Keratinocyte (primary cell): ENCODE measurements around the gene SAG. TPM values are rescaled to one million over a fixed set of nuclear protein-coding genes. Genes with fewer than 3 reads are reported as not detected.

Source experiments
- DNase-seq: peaks from one replicate; pipeline ENCODE4 v3.0.0-alpha.2; 2011; ENCODE audit warnings: low read depth, missing footprints, low spot score
- FAIRE-seq: peaks from 2 replicates; lab custom pipeline; 2011; peaks lifted over from hg19 to GRCh38; lab: Jason Lieb, UNC
- H2AFZ ChIP-seq: 2 replicates; pipeline ENCODE4 v1.6.0; 2012; ENCODE audit warnings: low read length, control low read depth, inconsistent platforms; ENCODE audit not compliant: control insufficient read depth
- H3K27ac ChIP-seq: 2 replicates; pipeline ENCODE4 v1.5.1; 2011; ENCODE audit warnings: low read length; ENCODE audit not compliant: control insufficient read depth, insufficient read depth
- H3K27me3 ChIP-seq: 3 replicates; pipeline ENCODE4 v1.6.0; 2011; ENCODE audit warnings: low read length; ENCODE audit not compliant: control insufficient read depth, insufficient read depth; ENCODE audit errors: extremely low read depth
- H3K36me3 ChIP-seq, 2 experiments: 2 replicates in 1 of 2; 3 replicates in 1 of 2; pipeline ENCODE4 v1.5.1; 2011; ENCODE audit warnings: low read length in 2 of 2, mild to moderate bottlenecking in 1 of 2; ENCODE audit not compliant: control insufficient read depth in 2 of 2, insufficient read depth in 2 of 2; ENCODE audit errors: extremely low read depth in 1 of 2
- H3K4me1 ChIP-seq: 3 replicates; pipeline ENCODE4 v1.5.1; 2011; ENCODE audit warnings: low read length; ENCODE audit not compliant: control insufficient read depth, insufficient read depth; ENCODE audit errors: extremely low read depth
- H3K4me2 ChIP-seq: 3 replicates; pipeline ENCODE4 v1.6.0; 2011; ENCODE audit warnings: low read depth, low read length; ENCODE audit not compliant: control insufficient read depth, insufficient read depth; ENCODE audit errors: extremely low read depth
- H3K4me3 ChIP-seq, 3 experiments: fragments of 200-600 bp in 1 of 3; sonication (generic) in 1 of 3; 2 replicates in 2 of 3; 3 replicates in 1 of 3; pipeline ENCODE4 v1.5.1; 2011 to 2016; ENCODE audit warnings: low read length in 3 of 3, mild to moderate bottlenecking in 3 of 3, control low read depth in 2 of 3, inconsistent platforms in 1 of 3, low read depth in 1 of 3, mixed read lengths in 1 of 3, mixed run types in 1 of 3, moderate library complexity in 1 of 3; ENCODE audit not compliant: control insufficient read depth in 2 of 3, insufficient read depth in 2 of 3; ENCODE audit errors: extremely low read depth in 1 of 3
- H3K79me2 ChIP-seq: 2 replicates; pipeline ENCODE4 v1.6.0; 2012; ENCODE audit warnings: low read length; ENCODE audit not compliant: control insufficient read depth, insufficient read depth
- H3K9ac ChIP-seq: 3 replicates; pipeline ENCODE4 v1.6.0; 2011; ENCODE audit warnings: low read length; ENCODE audit not compliant: control insufficient read depth, insufficient read depth; ENCODE audit errors: extremely low read depth
- H3K9me1 ChIP-seq: 3 replicates; pipeline ENCODE4 v1.6.0; 2011; ENCODE audit warnings: low read length; ENCODE audit not compliant: control insufficient read depth, insufficient read depth; ENCODE audit errors: extremely low read depth
- H3K9me3 ChIP-seq: 2 replicates; pipeline ENCODE4 v1.5.1; 2012; ENCODE audit warnings: low read depth, low read length; ENCODE audit not compliant: control insufficient read depth
- H4K20me1 ChIP-seq: 3 replicates; pipeline ENCODE4 v1.6.0; 2011; ENCODE audit warnings: low read length; ENCODE audit not compliant: control insufficient read depth, insufficient read depth; ENCODE audit errors: extremely low read depth
- CTCF ChIP-seq, 3 experiments: IDR thresholded peaks in 1 of 3; conservative IDR thresholded peaks in 1 of 3; optimal IDR thresholded peaks in 1 of 3; 2 replicates in 2 of 3; 3 replicates in 1 of 3; pipeline versions ENCODE3 to v1.5.1; 2011; ENCODE audit warnings: low read length in 3 of 3, mild to moderate bottlenecking in 3 of 3, moderate library complexity in 2 of 3, control low read depth in 1 of 3, inconsistent platforms in 1 of 3; ENCODE audit not compliant: insufficient read depth in 2 of 3; ENCODE audit errors: extremely low read depth in 1 of 3
- EZH2 ChIP-seq: IDR thresholded peaks from one replicate; pipeline ENCODE4 v1.6.1; 2012; ENCODE audit warnings: inconsistent platforms, mild to moderate bottlenecking, low read length, moderate library complexity
- dilution Hi-C: fragments of 300-500 bp; cut with MboI; formaldehyde crosslinking; loops from one replicate; pipeline ENCODE4 v1.7.0; 2020; ENCODE audit warnings: low sequenced_read_pairs; ENCODE audit not compliant: extremely low pct_ligation_motif_present
- polyA plus RNA-seq, 5 experiments: library from polyadenylated mRNA; depleted of rRNA in 3 of 5; stranded (reverse) in 3 of 5; stranded (forward) in 1 of 5; unstranded in 1 of 5; fragments of >200 nt; gene quantifications; 1 replicate in 1 of 5; 2 replicates in 3 of 5; 3 replicates in 1 of 5; pipeline versions ENCODE4 v1.2.1 to v1.2.3, GENCODE V29; 2011 to 2012; ENCODE audit warnings: missing spikeins in 2 of 5, low read depth in 1 of 5, low replicate concordance in 1 of 5

SAG gene
- polyA plus RNA-seq, 1 donor (not counting 4 experiments of a cell fraction or from before 2014, with no cell fraction given) = not detected

GRCh38 chr2:233259730-233260129 lies 47.9 kb upstream of the SAG start:
- no peak for TF ChIP-seq CTCF (optimal IDR thresholded peaks at IDR 0.05 in 1 of 3, IDR thresholded peaks at IDR 0.05 in 1 of 3, conservative IDR thresholded peaks at IDR 0.05 in 1 of 3; ENCODE audit: extremely low read depth in 1 of 3, insufficient read depth in 2 of 3, low read length in 3 of 3)
- no peak for TF ChIP-seq EZH2
- Histone ChIP-seq H3K27ac (no peak overlapping the region), H3K4me2 (no peak overlapping the region), H3K36me3 (peaks cover 29 to 35% of the 10 kb centered on the region in 2 experiments), H3K4me1 (no peaks in the 10 kb centered on the region), H3K9ac (no peak overlapping the region), H3K4me3 (no peak overlapping the region), H2AFZ (no peak overlapping the region), H4K20me1 (peaks cover 7% of the 10 kb centered on the region), H3K9me1 (no peaks in the 10 kb centered on the region), H3K9me3 (no peaks in the 10 kb centered on the region), H3K27me3 (no peaks in the 10 kb centered on the region), H3K79me2 (peaks cover 46% of the 10 kb centered on the region)
- FAIRE-seq (no peak), DNase-seq (no peak)
- dilution Hi-C loops = no loop called here

- DNase-seq (no peak), FAIRE-seq (no peak)
- Histone ChIP-seq H3K9ac (no peak overlapping the region), H3K9me1 (no peaks in the 10 kb centered on the region), H3K36me3 (peaks cover 29 to 36% of the 10 kb centered on the region in 2 experiments), H4K20me1 (peaks cover 2% of the 10 kb centered on the region), H3K9me3 (no peaks in the 10 kb centered on the region), H2AFZ (no peak overlapping the region), H3K4me2 (no peak overlapping the region), H3K4me3 (no peak overlapping the region), H3K79me2 (peaks cover 37% of the 10 kb centered on the region), H3K27ac (no peak overlapping the region), H3K27me3 (no peaks in the 10 kb centered on the region), H3K4me1 (no peaks in the 10 kb centered on the region)
- TF ChIP-seq EZH2 = no peak
- no peak for TF ChIP-seq CTCF (optimal IDR thresholded peaks at IDR 0.05 in 1 of 3, IDR thresholded peaks at IDR 0.05 in 1 of 3, conservative IDR thresholded peaks at IDR 0.05 in 1 of 3; ENCODE audit: extremely low read depth in 1 of 3, insufficient read depth in 2 of 3, low read length in 3 of 3)
- dilution Hi-C loops = no loop called here
Observed at GRCh38 chr2:233260661-233261060, 47.0 kb upstream of the SAG start.
